SH-SY5Y (cell line): ENCODE results near the gene TGM5.

Source experiments
- GATA2 ChIP-seq: IDR thresholded peaks from 2 replicates; pipeline ENCODE4 v1.6.1; 2011; ENCODE audit warnings: mild to moderate bottlenecking, low read depth, low read length
- GATA3 ChIP-seq: IDR thresholded peaks from 2 replicates; pipeline ENCODE4 v1.6.1; 2011; ENCODE audit warnings: low read depth, mild to moderate bottlenecking, low read length, moderate library complexity

GRCh38 chr15:43210172-43210745 lies 56.5 kb downstream of the TGM5 start:
- TF ChIP-seq GATA2: no peak
- TF ChIP-seq GATA3: no peak
